Thyroid gland (tissue), 4 donors: ENCODE measurements around the gene DRC3. TPM values are rescaled to one million over a fixed set of nuclear protein-coding genes. Genes with fewer than 3 reads are reported as not detected.

Source experiments
- DNase-seq, 2 donors: peaks; one replicate each; pipeline ENCODE4 v3.0.0-alpha.2; 2019
- H3K27ac ChIP-seq, 3 donors: fragments of 200-600 bp; sonication (generic); 1 replicate in 2 of 3; 2 replicates in 1 of 3; pipeline ENCODE4 v1.5.1; 2016 to 2019; ENCODE audit warnings: mild to moderate bottlenecking in 1 of 3, moderate library complexity in 1 of 3
- H3K27me3 ChIP-seq: fragments of 200-600 bp; sonication (generic); one replicate; pipeline ENCODE4 v1.5.1; 2019
- H3K36me3 ChIP-seq, 2 donors: fragments of 200-600 bp; sonication (generic); one replicate each; pipeline ENCODE4 v1.5.1; 2016 to 2019
- H3K4me1 ChIP-seq, 2 donors: fragments of 200-600 bp; sonication (generic); one replicate each; pipeline ENCODE4 v1.5.1; 2017 to 2019
- H3K4me3 ChIP-seq, 3 donors: fragments of 200-600 bp; sonication (generic); replicated peaks in 1 of 3; 1 replicate in 2 of 3; 2 replicates in 1 of 3; pipeline ENCODE4 v1.5.1; 2016; ENCODE audit warnings: mild to moderate bottlenecking in 1 of 3
- H3K9me3 ChIP-seq: fragments of 200-600 bp; sonication (generic); one replicate; pipeline ENCODE4 v1.5.1; 2017
- CTCF ChIP-seq, 6 experiments: fragments of 200-600 bp in 3 of 6; fragments of 450-650 bp in 3 of 6; sonication (generic) in 3 of 6; IDR thresholded peaks; one replicate each; pipeline ENCODE4 v1.5.1; 2016 to 2019; ENCODE audit warnings: antibody characterized with exemption in 6 of 6, mild to moderate bottlenecking in 2 of 6, inconsistent platforms in 1 of 6, moderate library complexity in 1 of 6
- POLR2A ChIP-seq, 2 donors: fragments of 450-650 bp; IDR thresholded peaks; one replicate each; pipeline ENCODE4 v1.6.1; 2017; ENCODE audit warnings: antibody characterized with exemption in 2 of 2, mild to moderate bottlenecking in 2 of 2, moderate library complexity in 1 of 2
- WGBS, 2 donors: methylation state at CpG; one replicate each; pipeline ENCODE4 v1.1.5; 2017; 5-methylcytosine and 5-hydroxymethylcytosine counted together
- intact Hi-C: fragments of 100-400 bp; cut with DNase I; formaldehyde crosslinking; loops from one replicate; pipeline ENCODE4 v1.15.1; 2023
- total RNA-seq, 4 donors: library from RNA; depleted of rRNA; stranded (reverse); fragments of >200 nt; gene quantifications; one replicate each; pipeline ENCODE4 v1.2.3, GENCODE V29; 2016

DRC3 gene
- total RNA-seq, 4 donors from 2014 or later, result 18.5 to 28.7 (median 23.4) TPM

- DNase-seq, result no peak
- Histone ChIP-seq H3K9me3 (no peaks in the 10 kb centered on the region), H3K4me1 (peaks cover 0 to 4% of the 10 kb centered on the region in 2 donors), H3K27ac (no peak overlapping the region), H3K27me3 (no peaks in the 10 kb centered on the region), H3K36me3 (no peaks in the 10 kb centered on the region), H3K4me3 (no peak overlapping the region)
- TF ChIP-seq CTCF (IDR thresholded peaks at IDR 0.05), result no peak
- TF ChIP-seq POLR2A (IDR thresholded peaks at IDR 0.05), result no peak
- intact Hi-C loops, result no loop called here
- 96 to 97% methylated on average over 3 to 5 of the region's 5 CpGs for WGBS, 2 donors
Observed at GRCh38 chr17:18011286-18011685, 38.6 kb downstream of the DRC3 start.

GRCh38 chr17:18014006-18014405 lies 41.3 kb downstream of the DRC3 start:
- intact Hi-C loops, result no loop called here
- no peaks in the 10 kb centered on the region for H3K36me3 ChIP-seq
- WGBS, 2 donors, result 95 to 96% methylated on average over 6 of the region's 6 CpGs

GRCh38 chr17:18015593-18015992 lies 42.9 kb downstream of the DRC3 start:
- H3K36me3 ChIP-seq, result no peaks in the 10 kb centered on the region
- no peak overlapping the region for H3K27ac ChIP-seq
- intact Hi-C loops, result no loop called here
- no peaks in the 10 kb centered on the region for H3K27me3 ChIP-seq
- DNase-seq, result no peak
- no peaks in the 10 kb centered on the region for H3K9me3 ChIP-seq
- 93 to 95% methylated on average over 5 of the region's 5 CpGs for WGBS, 2 donors
- H3K4me1 ChIP-seq, result peaks cover 17 to 31% of the 10 kb centered on the region in 2 donors
- TF ChIP-seq CTCF (IDR thresholded peaks at IDR 0.05) (no peak), POLR2A (IDR thresholded peaks at IDR 0.05) (no peak)
- H3K4me3 ChIP-seq, result no peak overlapping the region

More at GRCh38 chr17:18014006-18014405, 41.3 kb downstream of the DRC3 start:
- TF ChIP-seq POLR2A (IDR thresholded peaks at IDR 0.05), result no peak
- no peak for TF ChIP-seq CTCF (IDR thresholded peaks at IDR 0.05)
- H3K4me1 ChIP-seq, result peaks cover 17 to 24% of the 10 kb centered on the region in 2 donors
- no peak for DNase-seq
- H3K4me3 ChIP-seq, result no peak overlapping the region
- H3K27me3 ChIP-seq, result no peaks in the 10 kb centered on the region
- peak overlapping the region in 1 of 3 donors; percentile 49 for H3K27ac ChIP-seq
- H3K9me3 ChIP-seq, result no peaks in the 10 kb centered on the region

- Histone ChIP-seq H3K27ac (peak overlapping the region in 1 of 3 donors; percentile 59), H3K9me3 (no peaks in the 10 kb centered on the region), H3K36me3 (no peaks in the 10 kb centered on the region), H3K27me3 (no peaks in the 10 kb centered on the region), H3K4me3 (no peak overlapping the region), H3K4me1 (peaks cover 17 to 31% of the 10 kb centered on the region in 2 donors)
- TF ChIP-seq CTCF (IDR thresholded peaks at IDR 0.05), result no peak
- TF ChIP-seq POLR2A (IDR thresholded peaks at IDR 0.05), result no peak
- intact Hi-C loops, result no loop called here
- DNase-seq, result no peak
- WGBS, 2 donors, result 92 to 96% methylated on average over 12 of the region's 12 CpGs
Observed at GRCh38 chr17:18016426-18016825, 43.8 kb downstream of the DRC3 start.

- WGBS, 2 donors, result 38 to 65% methylated on average over 3 of the region's 3 CpGs
- no peak for DNase-seq
- H3K27me3 ChIP-seq, result no peaks in the 10 kb centered on the region
Observed at GRCh38 chr17:18017958-18018357, 45.3 kb downstream of the DRC3 start.

More at GRCh38 chr17:18017958-18018357, 45.3 kb downstream of the DRC3 start:
- H3K4me3 ChIP-seq, result no peak overlapping the region
- TF ChIP-seq POLR2A (IDR thresholded peaks at IDR 0.05) (no peak), CTCF (IDR thresholded peaks at IDR 0.05) (no peak)
- intact Hi-C loops, result no loop called here
- H3K27ac ChIP-seq, result peak overlapping the region; percentile 39 to 74 (median 59)
- no peaks in the 10 kb centered on the region for H3K9me3 ChIP-seq
- H3K36me3 ChIP-seq, result no peaks in the 10 kb centered on the region
- H3K4me1 ChIP-seq, result peaks cover 17 to 31% of the 10 kb centered on the region in 2 donors
